Esophagus muscularis mucosa (tissue), 4 donors: Measurements from ENCODE around the gene SULF2.

Source experiments
- EP300 ChIP-seq: sonication (generic); formaldehyde crosslinking; IDR thresholded peaks from one replicate; pipeline ENCODE4 v1.6.1; 2017; ENCODE audit warnings: antibody characterized with exemption
- POLR2A ChIP-seq: fragments of 450-650 bp; IDR thresholded peaks from one replicate; pipeline ENCODE4 v1.6.1; 2017; ENCODE audit warnings: antibody characterized with exemption, moderate library complexity, mild to moderate bottlenecking, low read depth
- POLR2AphosphoS5 ChIP-seq, 2 donors: sonication (generic); formaldehyde crosslinking; IDR thresholded peaks; one replicate each; pipeline ENCODE4 v1.6.1; 2017; ENCODE audit warnings: antibody characterized with exemption in 2 of 2
- TF ChIP-seq, protein P1 (sequence below), 3 experiments: fragments of 200-600 bp in 2 of 3; fragments of 450-650 bp in 1 of 3; sonication (generic) in 2 of 3; IDR thresholded peaks; one replicate each; pipeline ENCODE4 v1.5.1; 2017 to 2019; ENCODE audit warnings: antibody characterized with exemption in 3 of 3, mild to moderate bottlenecking in 2 of 3, moderate library complexity in 1 of 3

DNA sequence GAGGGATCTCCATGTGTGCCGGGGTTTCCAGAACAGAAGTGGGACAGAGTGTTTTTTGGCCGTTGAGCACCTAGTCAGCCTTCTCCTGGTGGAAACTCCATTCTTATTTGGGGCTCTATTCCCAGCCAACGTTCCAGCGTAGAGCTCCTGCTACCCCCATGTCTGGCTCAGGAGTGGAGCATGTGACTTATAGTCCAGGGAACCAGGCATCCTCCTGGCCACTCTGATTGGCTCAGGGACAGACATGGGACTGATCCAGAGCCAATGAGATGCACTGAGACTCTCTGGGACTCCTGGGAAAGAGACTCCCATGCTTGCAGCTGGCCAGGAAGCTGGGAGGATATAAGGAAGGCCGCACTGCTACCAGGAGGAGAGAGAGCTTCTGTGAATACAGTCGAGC, 87.1 kb downstream of the SULF2 start:
- TF ChIP-seq POLR2A (no peak), POLR2AphosphoS5 (IDR thresholded peaks at IDR 0.05) (no peak), EP300 (no peak)
- TF ChIP-seq, protein P1, sequence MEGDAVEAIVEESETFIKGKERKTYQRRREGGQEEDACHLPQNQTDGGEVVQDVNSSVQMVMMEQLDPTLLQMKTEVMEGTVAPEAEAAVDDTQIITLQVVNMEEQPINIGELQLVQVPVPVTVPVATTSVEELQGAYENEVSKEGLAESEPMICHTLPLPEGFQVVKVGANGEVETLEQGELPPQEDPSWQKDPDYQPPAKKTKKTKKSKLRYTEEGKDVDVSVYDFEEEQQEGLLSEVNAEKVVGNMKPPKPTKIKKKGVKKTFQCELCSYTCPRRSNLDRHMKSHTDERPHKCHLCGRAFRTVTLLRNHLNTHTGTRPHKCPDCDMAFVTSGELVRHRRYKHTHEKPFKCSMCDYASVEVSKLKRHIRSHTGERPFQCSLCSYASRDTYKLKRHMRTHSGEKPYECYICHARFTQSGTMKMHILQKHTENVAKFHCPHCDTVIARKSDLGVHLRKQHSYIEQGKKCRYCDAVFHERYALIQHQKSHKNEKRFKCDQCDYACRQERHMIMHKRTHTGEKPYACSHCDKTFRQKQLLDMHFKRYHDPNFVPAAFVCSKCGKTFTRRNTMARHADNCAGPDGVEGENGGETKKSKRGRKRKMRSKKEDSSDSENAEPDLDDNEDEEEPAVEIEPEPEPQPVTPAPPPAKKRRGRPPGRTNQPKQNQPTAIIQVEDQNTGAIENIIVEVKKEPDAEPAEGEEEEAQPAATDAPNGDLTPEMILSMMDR (IDR thresholded peaks at IDR 0.05) = no peak
